ENCODE results near the gene CEACAM6.
"Not testable (repeated sequence)": the region's sequence is repeated elsewhere in the genome, so short reads cannot be mapped to it uniquely, and the experiment has no call there.

Gene CEACAM6

DNA sequence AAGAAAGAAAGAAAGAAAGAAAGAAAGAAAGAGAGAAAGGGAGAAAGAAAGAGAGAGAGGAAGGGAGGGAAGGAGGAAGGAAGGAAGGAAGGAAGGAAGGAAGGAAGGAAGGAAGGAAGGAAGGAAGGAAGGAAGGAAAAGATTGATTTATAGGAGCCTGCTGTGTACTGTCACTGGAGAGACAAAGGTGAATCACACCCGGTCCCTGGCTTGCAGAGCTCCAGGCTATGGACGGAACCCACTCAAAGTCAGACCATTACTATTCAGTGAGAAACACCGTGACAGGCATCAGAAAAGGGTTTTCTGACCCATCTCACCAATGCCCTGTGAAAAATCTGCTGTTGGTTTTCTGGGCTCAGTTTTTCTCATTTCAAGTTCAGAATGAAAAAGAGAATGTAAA lies 7.3 kb upstream of the CEACAM6 start:
- Histone ChIP-seq H3K4me1 (ENCODE audit: control insufficient read depth, low read depth, low read length) (no peaks in the 10 kb centered on the region), H4K5ac (ENCODE audit: low read length) (no peak overlapping the region), H3K23ac (ENCODE audit: low read length) (no peak overlapping the region), H3K4me2 (ENCODE audit: low read length) (no peak overlapping the region), H2BK5ac (ENCODE audit: low read length) (no peak overlapping the region), H2BK120ac (ENCODE audit: low read depth, low read length) (no peak overlapping the region), H3K4ac (ENCODE audit: low read depth, low read length) (no peak overlapping the region), H4K8ac (ENCODE audit: low read depth, low read length) (no peak overlapping the region), H3K79me1 (ENCODE audit: low read length) (no peaks in the 10 kb centered on the region), H2AK5ac (ENCODE audit: low read length) (no peak overlapping the region), H2BK15ac (replicated peaks; ENCODE audit: low read depth) (no peak overlapping the region), H3K79me2 (ENCODE audit: control insufficient read depth, insufficient read depth, low read length) (no peaks in the 10 kb centered on the region), H3K4me3 (ENCODE audit: low read length) (no peak overlapping the region), H3K27me3 (ENCODE audit: insufficient read depth, low read length, poor library complexity) (no peaks in the 10 kb centered on the region), H3K27ac (ENCODE audit: low read depth, low read length) (no peak overlapping the region), H3K18ac (ENCODE audit: low read length) (no peak overlapping the region), H3K56ac (ENCODE audit: low read length) (no peak overlapping the region), H3K9ac (ENCODE audit: low read length) (no peak overlapping the region), H3K36me3 (ENCODE audit: control insufficient read depth, insufficient read depth, low read length) (no peaks in the 10 kb centered on the region)
- no peak for DNase-seq
- no CpG with 5 or more reads among the region's 3 CpGs for whole genome bisulfite sequencing (ENCODE audit: extremely low coverage, insufficient coverage, low lambda C conversion rate)

DNA sequence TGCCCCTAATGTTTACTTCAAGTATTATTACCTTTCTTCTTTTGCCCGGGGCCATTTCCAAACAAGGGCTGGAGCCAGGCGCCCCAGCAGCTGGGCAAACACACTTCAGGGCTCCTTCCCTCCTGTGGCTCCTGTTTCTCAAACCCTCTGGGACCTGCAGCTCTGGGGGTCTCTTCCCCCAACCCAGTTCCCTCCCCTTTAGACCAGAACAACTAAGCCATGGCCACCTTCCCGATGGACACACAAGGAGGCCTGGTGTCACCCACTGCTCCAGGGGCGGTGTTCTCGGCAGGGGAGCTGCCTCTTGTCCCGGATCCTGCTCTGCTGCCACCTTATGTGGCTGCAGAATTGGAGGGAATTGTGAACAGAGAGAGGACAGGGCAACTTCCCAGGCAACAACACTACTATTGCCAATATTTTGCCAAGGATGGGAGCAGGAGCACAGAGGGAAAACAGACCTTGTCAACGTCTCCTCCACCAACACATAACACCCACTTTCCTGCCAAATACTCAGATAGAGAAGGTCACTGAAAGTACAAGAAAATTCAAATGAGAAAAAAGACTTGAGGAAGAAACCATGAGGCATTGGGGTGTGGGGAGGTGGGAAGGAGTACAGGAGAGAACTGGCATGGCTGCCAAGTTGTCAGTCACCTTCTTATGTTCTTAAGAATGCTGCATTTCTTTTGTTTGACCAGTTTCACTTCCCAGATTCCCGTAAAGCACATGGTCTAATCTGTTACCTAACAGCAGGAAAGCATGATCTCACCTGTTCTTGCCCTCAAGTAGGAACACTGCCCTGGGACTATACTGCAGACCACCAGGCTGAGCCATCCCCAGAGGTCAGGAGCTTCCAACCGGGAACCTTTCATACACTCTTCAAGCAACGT lies 4.8 kb upstream of the CEACAM6 start:
- not testable (repeated sequence) for H3K23ac ChIP-seq (ENCODE audit: low read length); DNase-seq; H4K8ac ChIP-seq (ENCODE audit: low read depth, low read length); H3K4me1 ChIP-seq (ENCODE audit: control insufficient read depth, low read depth, low read length); H3K27ac ChIP-seq (ENCODE audit: low read depth, low read length); H3K56ac ChIP-seq (ENCODE audit: low read length); H3K79me2 ChIP-seq (ENCODE audit: control insufficient read depth, insufficient read depth, low read length); H4K5ac ChIP-seq (ENCODE audit: low read length); H3K18ac ChIP-seq (ENCODE audit: low read length); H2BK15ac ChIP-seq (replicated peaks; ENCODE audit: low read depth); H2BK5ac ChIP-seq (ENCODE audit: low read length); H2AK5ac ChIP-seq (ENCODE audit: low read length); H3K4me2 ChIP-seq (ENCODE audit: low read length); H3K36me3 ChIP-seq (ENCODE audit: control insufficient read depth, insufficient read depth, low read length); H3K27me3 ChIP-seq (ENCODE audit: insufficient read depth, low read length, poor library complexity); H3K9ac ChIP-seq (ENCODE audit: low read length); H3K79me1 ChIP-seq (ENCODE audit: low read length); H3K4me3 ChIP-seq (ENCODE audit: low read length); H2BK120ac ChIP-seq (ENCODE audit: low read depth, low read length); H3K4ac ChIP-seq (ENCODE audit: low read depth, low read length)
- no CpG with 5 or more reads among the region's 10 CpGs for WGBS (ENCODE audit: extremely low coverage, insufficient coverage, low lambda C conversion rate)

DNA sequence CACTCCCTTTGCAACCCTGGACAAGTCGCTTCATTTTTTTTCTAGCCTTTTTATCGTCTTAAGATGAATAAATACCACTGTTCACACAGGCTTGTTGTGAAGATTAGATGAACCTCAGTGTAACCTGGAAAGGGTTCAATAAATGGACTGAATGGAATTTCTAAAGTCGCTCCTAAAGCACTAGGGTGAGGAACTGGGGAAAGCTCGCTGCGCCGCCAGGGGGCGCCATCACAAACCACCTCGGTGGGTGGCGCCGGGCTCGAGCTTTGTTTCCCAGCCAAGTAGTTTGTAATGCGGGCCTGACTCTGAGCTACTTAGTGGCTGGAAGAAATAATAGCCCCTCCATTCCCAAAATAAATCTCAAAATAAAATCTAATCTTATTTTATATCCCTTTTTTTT lies 2.2 kb upstream of the CEACAM6 start:
- Histone ChIP-seq H3K27me3 (ENCODE audit: insufficient read depth, low read length, poor library complexity) (no peaks in the 10 kb centered on the region), H3K23ac (ENCODE audit: low read length) (no peak overlapping the region), H3K18ac (ENCODE audit: low read length) (no peak overlapping the region), H2BK15ac (replicated peaks; ENCODE audit: low read depth) (no peak overlapping the region), H2BK5ac (ENCODE audit: low read length) (no peak overlapping the region), H3K79me1 (ENCODE audit: low read length) (no peaks in the 10 kb centered on the region), H4K5ac (ENCODE audit: low read length) (no peak overlapping the region), H3K56ac (ENCODE audit: low read length) (no peak overlapping the region), H3K79me2 (ENCODE audit: control insufficient read depth, insufficient read depth, low read length) (no peaks in the 10 kb centered on the region), H3K4ac (ENCODE audit: low read depth, low read length) (no peak overlapping the region), H3K27ac (ENCODE audit: low read depth, low read length) (no peak overlapping the region), H3K4me2 (ENCODE audit: low read length) (no peak overlapping the region), H4K8ac (ENCODE audit: low read depth, low read length) (no peak overlapping the region), H3K36me3 (ENCODE audit: control insufficient read depth, insufficient read depth, low read length) (no peaks in the 10 kb centered on the region), H2AK5ac (ENCODE audit: low read length) (no peak overlapping the region), H3K9ac (ENCODE audit: low read length) (no peak overlapping the region), H3K4me3 (ENCODE audit: low read length) (no peak overlapping the region), H2BK120ac (ENCODE audit: low read depth, low read length) (no peak overlapping the region), H3K4me1 (ENCODE audit: control insufficient read depth, low read depth, low read length) (no peaks in the 10 kb centered on the region)
- no CpG with 5 or more reads among the region's 12 CpGs for WGBS (ENCODE audit: extremely low coverage, insufficient coverage, low lambda C conversion rate)
- peak; percentile 55 for DNase-seq

DNA sequence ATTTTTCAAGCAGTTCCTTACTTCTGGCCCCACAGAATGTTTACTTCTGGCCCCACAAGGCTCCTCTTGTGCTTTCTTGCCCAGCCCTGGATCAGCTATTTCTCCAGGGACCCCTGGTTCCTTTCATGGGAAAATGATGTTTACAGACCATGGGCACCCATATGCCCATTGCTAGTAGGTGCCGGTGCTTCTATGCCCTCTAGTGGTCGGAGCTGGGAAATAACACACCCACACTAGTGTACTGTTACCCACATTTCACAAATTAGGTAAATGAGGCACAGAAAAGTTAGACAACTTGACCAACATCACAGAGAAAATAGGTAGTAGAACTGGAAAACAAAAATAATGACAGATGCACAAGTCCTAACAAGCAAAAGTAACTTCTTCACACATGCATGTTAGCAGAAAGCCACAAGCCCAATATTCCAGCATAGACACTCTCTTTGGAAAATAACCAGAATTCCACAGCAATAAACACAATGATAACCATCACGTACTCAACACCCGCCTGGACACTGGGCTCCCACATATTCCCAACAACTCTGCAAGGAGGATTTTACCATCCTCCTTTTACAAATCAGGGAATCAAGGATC lies 1.3 kb upstream of the CEACAM6 start:
- H3K27me3 ChIP-seq (ENCODE audit: insufficient read depth, low read length, poor library complexity), result no peaks in the 10 kb centered on the region
- DNase-seq, result peak; percentile 32
- no peak overlapping the region for H3K9ac ChIP-seq (ENCODE audit: low read length)
- H3K4me1 ChIP-seq (ENCODE audit: control insufficient read depth, low read depth, low read length), result no peaks in the 10 kb centered on the region
- no peaks in the 10 kb centered on the region for H3K36me3 ChIP-seq (ENCODE audit: control insufficient read depth, insufficient read depth, low read length)
- no peak overlapping the region for H3K18ac ChIP-seq (ENCODE audit: low read length)
- H4K8ac ChIP-seq (ENCODE audit: low read depth, low read length), result no peak overlapping the region
- no peak overlapping the region for H3K23ac ChIP-seq (ENCODE audit: low read length)
- no peaks in the 10 kb centered on the region for H3K79me2 ChIP-seq (ENCODE audit: control insufficient read depth, insufficient read depth, low read length)
- no CpG with 5 or more reads among the region's 4 CpGs for WGBS (ENCODE audit: extremely low coverage, insufficient coverage, low lambda C conversion rate)
- no peak overlapping the region for H2BK5ac ChIP-seq (ENCODE audit: low read length)
- H2BK120ac ChIP-seq (ENCODE audit: low read depth, low read length), result no peak overlapping the region
- no peak overlapping the region for H2BK15ac ChIP-seq (replicated peaks; ENCODE audit: low read depth)
- H3K4me2 ChIP-seq (ENCODE audit: low read length), result no peak overlapping the region
- no peak overlapping the region for H3K4ac ChIP-seq (ENCODE audit: low read depth, low read length)
- H4K5ac ChIP-seq (ENCODE audit: low read length), result no peak overlapping the region
- H3K27ac ChIP-seq (ENCODE audit: low read depth, low read length), result no peak overlapping the region
- no peak overlapping the region for H2AK5ac ChIP-seq (ENCODE audit: low read length)
- no peak overlapping the region for H3K4me3 ChIP-seq (ENCODE audit: low read length)
- no peak overlapping the region for H3K56ac ChIP-seq (ENCODE audit: low read length)
- H3K79me1 ChIP-seq (ENCODE audit: low read length), result no peaks in the 10 kb centered on the region

DNA sequence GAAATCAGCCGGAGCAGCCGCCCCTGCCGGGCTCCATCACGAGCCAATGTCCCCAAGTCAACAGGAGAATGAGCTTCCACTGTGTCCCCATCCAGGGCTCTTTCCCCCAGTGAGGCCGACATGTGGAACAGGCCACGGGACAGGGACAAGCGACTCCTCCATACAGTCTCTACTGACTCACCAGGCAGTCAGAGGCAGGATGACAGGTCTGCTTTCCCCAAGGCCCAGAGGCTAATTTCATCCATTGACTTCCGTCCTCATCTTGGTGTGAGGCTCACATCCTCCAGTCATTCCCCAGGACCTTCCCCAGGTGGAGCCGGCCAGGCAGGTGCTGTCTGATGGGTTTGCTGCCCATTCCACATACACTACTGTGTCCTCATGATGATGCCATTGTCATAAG lies 3.5 kb downstream of the CEACAM6 start:
- no peaks in the 10 kb centered on the region for H3K79me1 ChIP-seq (ENCODE audit: low read length)
- no peak overlapping the region for H3K4ac ChIP-seq (ENCODE audit: low read depth, low read length)
- WGBS (ENCODE audit: extremely low coverage, insufficient coverage, low lambda C conversion rate), result no CpG with 5 or more reads among the region's 9 CpGs
- H3K56ac ChIP-seq (ENCODE audit: low read length), result no peak overlapping the region
- no peak overlapping the region for H3K4me2 ChIP-seq (ENCODE audit: low read length)
- H3K36me3 ChIP-seq (ENCODE audit: control insufficient read depth, insufficient read depth, low read length), result no peaks in the 10 kb centered on the region
- H3K79me2 ChIP-seq (ENCODE audit: control insufficient read depth, insufficient read depth, low read length), result no peaks in the 10 kb centered on the region
- H4K8ac ChIP-seq (ENCODE audit: low read depth, low read length), result no peak overlapping the region
- no peaks in the 10 kb centered on the region for H3K4me1 ChIP-seq (ENCODE audit: control insufficient read depth, low read depth, low read length)
- no peak overlapping the region for H3K18ac ChIP-seq (ENCODE audit: low read length)
- no peak for DNase-seq
- no peak overlapping the region for H3K23ac ChIP-seq (ENCODE audit: low read length)
- no peak overlapping the region for H3K9ac ChIP-seq (ENCODE audit: low read length)
- H2AK5ac ChIP-seq (ENCODE audit: low read length), result no peak overlapping the region
- no peak overlapping the region for H2BK120ac ChIP-seq (ENCODE audit: low read depth, low read length)
- H3K27ac ChIP-seq (ENCODE audit: low read depth, low read length), result no peak overlapping the region
- no peak overlapping the region for H4K5ac ChIP-seq (ENCODE audit: low read length)
- no peaks in the 10 kb centered on the region for H3K27me3 ChIP-seq (ENCODE audit: insufficient read depth, low read length, poor library complexity)
- no peak overlapping the region for H2BK5ac ChIP-seq (ENCODE audit: low read length)
- no peak overlapping the region for H2BK15ac ChIP-seq (replicated peaks; ENCODE audit: low read depth)
- no peak overlapping the region for H3K4me3 ChIP-seq (ENCODE audit: low read length)
